ENCODE data around the gene SENP7.

SENP7 gene

GRCh38 chr3:101281521-101282030 lies 231.4 kb downstream of the SENP7 start:
- H3K27ac ChIP-seq (ENCODE audit: low read depth, low read length), result no peak overlapping the region
- H3K9ac ChIP-seq (ENCODE audit: low read length), result no peak overlapping the region
- H3K79me2 ChIP-seq (ENCODE audit: control insufficient read depth, insufficient read depth, low read length, poor library complexity), result no peaks in the 10 kb centered on the region
- no peaks in the 10 kb centered on the region for H3K27me3 ChIP-seq (ENCODE audit: insufficient read depth, low read length)
- H3K4me1 ChIP-seq (ENCODE audit: control insufficient read depth in 1 of 2, insufficient read depth in 2 of 2, low read length in 2 of 2), result no peaks in the 10 kb centered on the region
- H3K9me3 ChIP-seq (ENCODE audit: insufficient read depth, low read depth, low read length), result no peaks in the 10 kb centered on the region
- no peaks in the 10 kb centered on the region for H3K36me3 ChIP-seq (ENCODE audit: control insufficient read depth in 1 of 2, insufficient read depth in 2 of 2, low read length in 2 of 2)
- H4K12ac ChIP-seq (ENCODE audit: low read depth, low read length), result no peak overlapping the region
- H2BK120ac ChIP-seq (ENCODE audit: insufficient read depth, low read length, poor library complexity), result no peak overlapping the region
- no CpG with 5 or more reads among the region's 3 CpGs for WGBS (ENCODE audit: extremely low coverage, insufficient coverage, insufficient read length)
- no peak overlapping the region for H3K14ac ChIP-seq (ENCODE audit: low read length)
- H3K4me3 ChIP-seq (ENCODE audit: low read depth, low read length), result no peak overlapping the region
- DNase-seq, result no peak
- no peak overlapping the region for H3K18ac ChIP-seq (ENCODE audit: low read length)
- H2AK5ac ChIP-seq (ENCODE audit: low read length), result no peak overlapping the region
- H3K4me2 ChIP-seq (ENCODE audit: low read length), result no peak overlapping the region
- no peak overlapping the region for H2BK5ac ChIP-seq (ENCODE audit: low read depth, low read length, poor library complexity)
- no peak overlapping the region for H4K8ac ChIP-seq (ENCODE audit: low read depth, low read length)
- no peaks in the 10 kb centered on the region for H3K79me1 ChIP-seq (ENCODE audit: low read length)
- H2BK12ac ChIP-seq (ENCODE audit: low read length), result no peak overlapping the region
- H3K23ac ChIP-seq (ENCODE audit: low read length), result no peak overlapping the region
- H2AFZ ChIP-seq (ENCODE audit: insufficient read depth, low read length, poor library complexity), result no peak overlapping the region
- no peak overlapping the region for H4K91ac ChIP-seq (ENCODE audit: low read depth, low read length)
- H3K4ac ChIP-seq (ENCODE audit: low read depth, low read length), result no peak overlapping the region

- Histone ChIP-seq H3K4me2 (ENCODE audit: low read length) (no peak overlapping the region), H2AFZ (ENCODE audit: insufficient read depth, low read length, poor library complexity) (no peak overlapping the region), H3K79me1 (ENCODE audit: low read length) (no peaks in the 10 kb centered on the region), H3K4me3 (ENCODE audit: low read depth, low read length) (no peak overlapping the region), H3K9ac (ENCODE audit: low read length) (no peak overlapping the region), H3K27ac (ENCODE audit: low read depth, low read length) (no peak overlapping the region), H3K27me3 (ENCODE audit: insufficient read depth, low read length) (no peaks in the 10 kb centered on the region), H3K4me1 (ENCODE audit: control insufficient read depth in 1 of 2, insufficient read depth in 2 of 2, low read length in 2 of 2) (no peaks in the 10 kb centered on the region), H2BK5ac (ENCODE audit: low read depth, low read length, poor library complexity) (no peak overlapping the region), H4K12ac (ENCODE audit: low read depth, low read length) (no peak overlapping the region), H2BK12ac (ENCODE audit: low read length) (no peak overlapping the region), H4K91ac (ENCODE audit: low read depth, low read length) (no peak overlapping the region), H2BK120ac (ENCODE audit: insufficient read depth, low read length, poor library complexity) (no peak overlapping the region), H3K9me3 (ENCODE audit: insufficient read depth, low read depth, low read length) (no peaks in the 10 kb centered on the region), H3K79me2 (ENCODE audit: control insufficient read depth, insufficient read depth, low read length, poor library complexity) (no peaks in the 10 kb centered on the region), H3K23ac (ENCODE audit: low read length) (no peak overlapping the region), H4K8ac (ENCODE audit: low read depth, low read length) (no peak overlapping the region), H3K18ac (ENCODE audit: low read length) (no peak overlapping the region), H3K36me3 (ENCODE audit: control insufficient read depth in 1 of 2, insufficient read depth in 2 of 2, low read length in 2 of 2) (no peaks in the 10 kb centered on the region), H2AK5ac (ENCODE audit: low read length) (no peak overlapping the region), H3K4ac (ENCODE audit: low read depth, low read length) (no peak overlapping the region), H3K14ac (ENCODE audit: low read length) (no peak overlapping the region)
- no peak for DNase-seq
- no CpG with 5 or more reads among the region's 1 CpG for WGBS (ENCODE audit: extremely low coverage, insufficient coverage, insufficient read length)
These were observed 233.1 kb downstream of the SENP7 start for GRCh38 chr3:101279765-101280385.

GRCh38 chr3:101279162-101279561 lies 233.8 kb downstream of the SENP7 start:
- H2BK120ac ChIP-seq (ENCODE audit: insufficient read depth, low read length, poor library complexity), result no peak overlapping the region
- no peaks in the 10 kb centered on the region for H3K27me3 ChIP-seq (ENCODE audit: insufficient read depth, low read length)
- no peaks in the 10 kb centered on the region for H3K79me2 ChIP-seq (ENCODE audit: control insufficient read depth, insufficient read depth, low read length, poor library complexity)
- H3K9ac ChIP-seq (ENCODE audit: low read length), result no peak overlapping the region
- H3K23ac ChIP-seq (ENCODE audit: low read length), result no peak overlapping the region
- no peaks in the 10 kb centered on the region for H3K4me1 ChIP-seq (ENCODE audit: control insufficient read depth in 1 of 2, insufficient read depth in 2 of 2, low read length in 2 of 2)
- no peak overlapping the region for H3K4me2 ChIP-seq (ENCODE audit: low read length)
- no peak overlapping the region for H3K4me3 ChIP-seq (ENCODE audit: low read depth, low read length)
- no peak overlapping the region for H2BK12ac ChIP-seq (ENCODE audit: low read length)
- no peak overlapping the region for H3K18ac ChIP-seq (ENCODE audit: low read length)
- no peak overlapping the region for H4K91ac ChIP-seq (ENCODE audit: low read depth, low read length)
- no peak overlapping the region for H4K8ac ChIP-seq (ENCODE audit: low read depth, low read length)
- H2BK5ac ChIP-seq (ENCODE audit: low read depth, low read length, poor library complexity), result no peak overlapping the region
- H2AFZ ChIP-seq (ENCODE audit: insufficient read depth, low read length, poor library complexity), result no peak overlapping the region
- DNase-seq, result no peak
- H3K36me3 ChIP-seq (ENCODE audit: control insufficient read depth in 1 of 2, insufficient read depth in 2 of 2, low read length in 2 of 2), result no peaks in the 10 kb centered on the region
- H3K27ac ChIP-seq (ENCODE audit: low read depth, low read length), result no peak overlapping the region
- H2AK5ac ChIP-seq (ENCODE audit: low read length), result no peak overlapping the region
- H3K9me3 ChIP-seq (ENCODE audit: insufficient read depth, low read depth, low read length), result no peaks in the 10 kb centered on the region
- no peak overlapping the region for H3K4ac ChIP-seq (ENCODE audit: low read depth, low read length)
- no peak overlapping the region for H4K12ac ChIP-seq (ENCODE audit: low read depth, low read length)
- no peaks in the 10 kb centered on the region for H3K79me1 ChIP-seq (ENCODE audit: low read length)
- H3K14ac ChIP-seq (ENCODE audit: low read length), result no peak overlapping the region

- no peak overlapping the region for H3K4me2 ChIP-seq (ENCODE audit: low read length)
- no peak overlapping the region for H3K9ac ChIP-seq (ENCODE audit: low read length)
- H4K12ac ChIP-seq (ENCODE audit: low read depth, low read length), result no peak overlapping the region
- H3K4me3 ChIP-seq (ENCODE audit: low read depth, low read length), result no peak overlapping the region
- no peaks in the 10 kb centered on the region for H3K4me1 ChIP-seq (ENCODE audit: control insufficient read depth in 1 of 2, insufficient read depth in 2 of 2, low read length in 2 of 2)
- no peaks in the 10 kb centered on the region for H3K79me1 ChIP-seq (ENCODE audit: low read length)
- H3K27ac ChIP-seq (ENCODE audit: low read depth, low read length), result no peak overlapping the region
- H3K4ac ChIP-seq (ENCODE audit: low read depth, low read length), result no peak overlapping the region
- H2BK5ac ChIP-seq (ENCODE audit: low read depth, low read length, poor library complexity), result no peak overlapping the region
- no peak overlapping the region for H4K91ac ChIP-seq (ENCODE audit: low read depth, low read length)
- no peak overlapping the region for H2AK5ac ChIP-seq (ENCODE audit: low read length)
- no peaks in the 10 kb centered on the region for H3K79me2 ChIP-seq (ENCODE audit: control insufficient read depth, insufficient read depth, low read length, poor library complexity)
- no peaks in the 10 kb centered on the region for H3K36me3 ChIP-seq (ENCODE audit: control insufficient read depth in 1 of 2, insufficient read depth in 2 of 2, low read length in 2 of 2)
- DNase-seq, result no peak
- H3K9me3 ChIP-seq (ENCODE audit: insufficient read depth, low read depth, low read length), result no peaks in the 10 kb centered on the region
- no peak overlapping the region for H3K23ac ChIP-seq (ENCODE audit: low read length)
- no peaks in the 10 kb centered on the region for H3K27me3 ChIP-seq (ENCODE audit: insufficient read depth, low read length)
- no peak overlapping the region for H2BK120ac ChIP-seq (ENCODE audit: insufficient read depth, low read length, poor library complexity)
- H2BK12ac ChIP-seq (ENCODE audit: low read length), result no peak overlapping the region
- no peak overlapping the region for H2AFZ ChIP-seq (ENCODE audit: insufficient read depth, low read length, poor library complexity)
- no peak overlapping the region for H3K18ac ChIP-seq (ENCODE audit: low read length)
- no peak overlapping the region for H4K8ac ChIP-seq (ENCODE audit: low read depth, low read length)
- no peak overlapping the region for H3K14ac ChIP-seq (ENCODE audit: low read length)
These were observed 234.3 kb downstream of the SENP7 start for GRCh38 chr3:101278727-101279126.
